SK-N-DZ (cell line): ENCODE data around the gene GPR21. TPM values are rescaled to one million over a fixed set of nuclear protein-coding genes. Genes with fewer than 3 reads are reported as not detected.

Experiments
- DNase-seq: peaks from one replicate; pipeline ENCODE4 v3.0.0-alpha.2; 2015; ENCODE audit warnings: low spot score
- polyA plus RNA-seq, 2 experiments: library from polyadenylated mRNA; depleted of rRNA; stranded (reverse); fragments of >200 nt; gene quantifications; 2 replicates each; pipeline ENCODE4 v1.2.3, GENCODE V29; 2014

GPR21 gene
- not detected in 2 replicates for polyA plus RNA-seq (2014; cell fraction: cytosol; rRNA removed)
- polyA plus RNA-seq (2014; cell fraction: nucleus; rRNA removed) = not detected in 2 replicates

GRCh38 chr9:123033352-123033751, at the start of gene GPR21:
GPR21 (plus strand) TSS chr9:123033667; CDS start chr9:123034567, 900 bp downstream.
- no peak for DNase-seq

GRCh38 chr9:122986010-122986409, 47.5 kb upstream of the GPR21 start:
- DNase-seq = no peak

- DNase-seq = no peak
These were observed 45.3 kb upstream of the GPR21 start for GRCh38 chr9:122988141-122988540.

GRCh38 chr9:122988920-122989621, 44.4 kb upstream of the GPR21 start:
- no peak for DNase-seq

- no peak for DNase-seq
These were observed 42.1 kb upstream of the GPR21 start for GRCh38 chr9:122991370-122991830.

- no peak for DNase-seq
These were observed 36.9 kb upstream of the GPR21 start for GRCh38 chr9:122996586-122996985.

- DNase-seq = no peak
These were observed 35.0 kb upstream of the GPR21 start for GRCh38 chr9:122998448-122998847.

GRCh38 chr9:123000371-123001068, 32.9 kb upstream of the GPR21 start:
- no peak for DNase-seq

- DNase-seq = no peak
These were observed 30.7 kb upstream of the GPR21 start for GRCh38 chr9:123002754-123003153.

GRCh38 chr9:123003466-123003865, 30.0 kb upstream of the GPR21 start:
- no peak for DNase-seq

- DNase-seq = no peak
These were observed 27.5 kb upstream of the GPR21 start for GRCh38 chr9:123005964-123006363.

- no peak for DNase-seq
These were observed 26.2 kb upstream of the GPR21 start for GRCh38 chr9:123007269-123007668.

- DNase-seq = no peak
These were observed 24.6 kb upstream of the GPR21 start for GRCh38 chr9:123008909-123009308.

- DNase-seq = no peak
These were observed 22.1 kb upstream of the GPR21 start for GRCh38 chr9:123011380-123011779.

- no peak for DNase-seq
These were observed 21.5 kb upstream of the GPR21 start for GRCh38 chr9:123011878-123012528.

- no peak for DNase-seq
These were observed 16.8 kb upstream of the GPR21 start for GRCh38 chr9:123016631-123017030.

GRCh38 chr9:123020796-123021195, 12.7 kb upstream of the GPR21 start:
- DNase-seq = no peak

- DNase-seq = no peak
These were observed 7.0 kb upstream of the GPR21 start for GRCh38 chr9:123026425-123026824.

- DNase-seq = no peak
These were observed 6.0 kb upstream of the GPR21 start for GRCh38 chr9:123027517-123027916.

GRCh38 chr9:123028136-123028535, 5.3 kb upstream of the GPR21 start:
- DNase-seq = no peak

GRCh38 chr9:123028973-123029372, 4.5 kb upstream of the GPR21 start:
- DNase-seq = no peak

GRCh38 chr9:123031963-123032362, 1.5 kb upstream of the GPR21 start:
- no peak for DNase-seq
